Activated T-cell treated with anti-CD3 and anti-CD28 coated beads for 4 hours (primary cell): ENCODE results near the gene GP1BA.

Experiments used
- DNase-seq: peaks from one replicate; pipeline ENCODE4 v3.0.0-alpha.2; 2020

GP1BA gene

DNA sequence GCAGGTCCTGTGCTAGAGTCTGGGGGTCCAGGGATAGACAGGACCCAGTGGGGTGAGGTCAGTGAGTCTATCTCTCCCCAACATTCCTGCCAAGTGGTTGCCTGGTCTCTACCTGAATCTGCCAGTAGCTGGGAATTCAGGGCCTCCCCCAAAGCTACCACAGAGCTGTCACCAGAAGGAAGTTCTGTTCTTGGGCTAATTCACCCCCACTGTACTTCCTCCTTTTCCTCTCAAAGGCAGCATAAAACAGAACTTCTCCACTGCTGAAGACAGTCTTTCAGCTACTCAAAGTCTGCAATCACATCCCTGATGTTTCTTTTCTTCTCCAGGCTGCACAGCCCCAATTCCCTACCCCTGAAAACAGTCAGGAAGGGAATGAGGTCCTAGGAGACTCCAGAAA, 46.6 kb downstream of the GP1BA start:
- DNase-seq = no peak

DNA sequence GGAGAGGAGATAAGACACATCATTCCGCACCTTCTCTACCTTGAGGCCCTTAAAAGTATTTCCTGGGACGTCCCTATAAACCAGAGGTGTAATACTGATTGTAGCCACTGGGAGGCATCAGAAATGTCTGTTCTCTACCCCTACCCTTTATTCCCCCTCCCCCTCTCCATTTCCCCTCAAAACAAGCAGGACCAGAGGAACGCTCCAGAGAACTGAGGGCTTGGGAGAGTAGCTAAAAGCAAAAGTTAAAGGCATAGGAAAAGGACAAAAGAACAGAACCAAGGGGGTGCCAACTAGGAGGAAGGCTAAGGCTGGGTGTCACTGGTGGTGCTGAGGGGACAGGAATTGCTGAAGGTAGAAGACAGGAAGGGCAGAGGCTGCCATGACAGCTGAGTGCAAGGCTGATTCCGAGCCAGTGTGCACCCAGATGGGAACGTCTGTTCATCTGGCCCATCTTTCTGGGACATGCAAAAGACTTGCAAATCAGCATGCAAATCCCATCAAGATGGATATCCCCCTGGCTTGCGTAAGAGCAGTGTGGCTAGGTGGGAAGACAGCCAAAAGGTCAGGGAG, 48.7 kb downstream of the GP1BA start:
- DNase-seq = peak; percentile 33

- no peak for DNase-seq
Measured at GRCh38 chr17:4982305-4982704, 50.2 kb downstream of the GP1BA start.
